GM18498 (cell line): ENCODE measurements around the gene EGR2.
"Not testable (repeated sequence)": the region's sequence is repeated elsewhere in the genome, so short reads cannot be mapped to it uniquely, and the experiment has no call there.

Experiments used
- ATAC-seq: cut with Tn5 transposase; IDR thresholded peaks from one replicate; pipeline ENCODE4 v1.9.1; 2021; ENCODE audit warnings: mild to moderate bottlenecking, moderate library complexity; ENCODE audit not compliant: unreplicated experiment

EGR2 gene

GRCh38 chr10:62795762-62796161 is 20.4 kb downstream of the EGR2 start:
- no peak for ATAC-seq

- no peak for ATAC-seq
These were observed 21.1 kb downstream of the EGR2 start for GRCh38 chr10:62795100-62795499.

GRCh38 chr10:62794306-62794705 is 21.9 kb downstream of the EGR2 start:
- no peak for ATAC-seq

GRCh38 chr10:62792261-62792660 is 23.9 kb downstream of the EGR2 start:
- ATAC-seq: no peak

GRCh38 chr10:62790571-62790970 is 25.6 kb downstream of the EGR2 start:
- no peak for ATAC-seq

- no peak for ATAC-seq
These were observed 26.1 kb downstream of the EGR2 start for GRCh38 chr10:62790019-62790555.

GRCh38 chr10:62788861-62789467 is 27.2 kb downstream of the EGR2 start:
- no peak for ATAC-seq

- not testable (repeated sequence) for ATAC-seq
These were observed 27.9 kb downstream of the EGR2 start for GRCh38 chr10:62788285-62788684.

GRCh38 chr10:62784537-62784936 is 31.6 kb downstream of the EGR2 start:
- not testable (repeated sequence) for ATAC-seq

GRCh38 chr10:62779487-62780248 is 36.5 kb downstream of the EGR2 start:
- peak; percentile 94 for ATAC-seq

GRCh38 chr10:62778125-62778524 is 38.0 kb downstream of the EGR2 start:
- ATAC-seq: no peak

- no peak for ATAC-seq
These were observed 43.8 kb downstream of the EGR2 start for GRCh38 chr10:62772186-62772974.

- ATAC-seq: peak; percentile 57
These were observed 46.5 kb downstream of the EGR2 start for GRCh38 chr10:62769574-62770242.

GRCh38 chr10:62766386-62766785 is 49.8 kb downstream of the EGR2 start:
- no peak for ATAC-seq

- no peak for ATAC-seq
These were observed 50.4 kb downstream of the EGR2 start for GRCh38 chr10:62765726-62766125.

GRCh38 chr10:62764011-62764410 is 52.2 kb downstream of the EGR2 start:
- ATAC-seq: no peak

- no peak for ATAC-seq
These were observed 53.0 kb downstream of the EGR2 start for GRCh38 chr10:62763155-62763554.
